Astrocyte of the cerebellum (primary cell): ENCODE data around the gene PRKCE.

Experiments used
- DNase-seq: peaks from one replicate; pipeline ENCODE4 v3.0.0-alpha.2; 2011; ENCODE audit warnings: low read depth
- H3K4me3 ChIP-seq: 2 replicates; pipeline ENCODE4 v1.5.1; 2011; ENCODE audit warnings: mild to moderate bottlenecking, low read depth, low read length, moderate library complexity
- CTCF ChIP-seq: IDR thresholded peaks from 2 replicates; pipeline ENCODE4 v1.5.1; 2012; ENCODE audit warnings: low read length, low read depth, moderate library complexity, mild to moderate bottlenecking; ENCODE audit errors: missing control alignments
- in situ Hi-C: cut with HindIII; loops from 2 replicates; pipeline ENCODE4 v1.10.0; 2017; ENCODE audit warnings: low sequenced_read_pairs

Gene PRKCE

GRCh38 chr2:45697190-45697589, 45.7 kb downstream of the PRKCE start:
- TF ChIP-seq CTCF = no peak
- in situ Hi-C loops = no loop called here
- no peak overlapping the region for H3K4me3 ChIP-seq

GRCh38 chr2:45698554-45698953, 47.1 kb downstream of the PRKCE start:
- TF ChIP-seq CTCF = no peak
- no peak for DNase-seq
- H3K4me3 ChIP-seq = no peak overlapping the region
- in situ Hi-C loops = no loop called here

More at GRCh38 chr2:45697190-45697589, 45.7 kb downstream of the PRKCE start:
- DNase-seq = no peak

DNA sequence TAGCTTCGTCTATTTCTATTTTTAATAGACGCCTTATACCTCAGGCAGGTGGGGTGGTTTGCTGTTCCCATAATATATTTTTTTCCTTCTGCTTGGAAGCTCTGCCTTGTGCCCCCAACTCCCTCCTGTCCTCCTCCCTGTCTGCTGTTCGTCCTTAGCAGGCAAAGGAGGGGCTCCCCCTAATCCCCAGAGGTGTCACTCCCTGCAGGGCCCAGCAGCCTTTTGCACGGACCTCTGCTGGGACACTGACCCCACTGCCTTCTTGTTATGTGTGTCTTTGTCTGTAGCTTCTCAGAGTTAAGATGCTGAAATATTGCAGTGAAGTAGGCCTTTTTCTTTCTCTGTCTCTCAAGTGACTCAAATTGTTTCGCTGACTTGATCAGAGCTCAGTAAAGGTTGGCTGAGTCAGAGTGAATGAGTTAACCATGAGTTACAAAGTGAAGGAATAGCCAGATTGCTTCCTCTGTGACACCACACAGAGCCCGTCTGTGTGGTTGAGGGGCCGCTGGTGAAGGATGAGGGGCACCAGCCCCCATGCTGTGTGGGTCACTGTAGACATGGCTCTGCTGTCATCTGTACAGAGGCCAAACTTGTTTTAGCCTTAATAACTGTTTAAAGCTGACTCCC, 47.7 kb downstream of the PRKCE start:
- DNase-seq = no peak
- in situ Hi-C loops = no loop called here
- no peak overlapping the region for H3K4me3 ChIP-seq
- TF ChIP-seq CTCF = no peak

DNA sequence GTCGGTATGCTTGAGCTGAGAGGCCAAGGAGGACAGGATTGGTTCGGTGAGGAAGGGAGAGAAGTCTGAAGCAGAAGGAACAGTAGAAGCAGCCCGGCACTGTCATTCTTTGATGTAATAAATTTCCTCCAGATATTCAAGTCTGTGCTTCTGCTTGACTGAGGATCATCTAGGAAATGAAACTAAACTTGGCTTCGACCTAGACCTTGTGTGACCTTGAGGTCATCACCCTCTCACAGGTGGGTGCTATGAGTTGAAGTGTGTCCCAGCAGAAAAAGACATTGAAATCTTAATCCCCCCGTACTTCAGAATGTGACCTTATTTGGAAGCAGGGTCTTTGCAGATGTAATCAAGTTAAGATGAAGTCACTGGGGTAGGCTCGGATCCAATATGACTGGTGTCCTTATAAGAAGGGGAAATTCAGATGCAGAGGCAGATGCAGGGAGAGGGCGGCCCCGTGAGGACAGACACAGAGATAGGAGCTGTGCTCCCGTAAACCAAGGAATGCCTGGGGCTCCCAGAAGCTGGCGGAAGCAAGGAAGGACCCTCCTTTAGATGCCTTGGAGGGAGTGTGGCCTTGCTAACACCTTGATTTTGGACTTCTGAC, 49.0 kb downstream of the PRKCE start:
- TF ChIP-seq CTCF = no peak
- H3K4me3 ChIP-seq = no peak overlapping the region
- in situ Hi-C loops = no loop called here
- no peak for DNase-seq

DNA sequence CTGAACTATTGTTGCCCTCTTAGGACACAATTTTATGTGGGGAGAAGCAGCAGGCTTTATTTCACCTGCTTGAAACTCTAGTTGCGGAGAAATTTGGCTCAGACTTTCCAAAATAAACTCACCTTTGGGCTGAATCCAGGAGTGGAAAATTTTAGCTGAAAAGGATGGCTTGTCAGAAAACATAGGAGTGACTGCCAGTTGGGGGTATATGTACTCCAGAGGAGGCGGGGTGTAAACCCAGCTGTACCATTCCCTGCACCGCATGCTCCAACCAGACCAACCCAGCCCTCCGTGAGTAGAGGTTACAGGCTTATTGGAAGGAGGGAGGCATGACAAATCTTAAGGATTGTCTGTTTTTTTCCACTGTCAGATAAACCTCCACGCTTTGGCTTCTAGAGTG, 53.8 kb downstream of the PRKCE start:
- in situ Hi-C loops = no loop called here
- TF ChIP-seq CTCF = no peak
- no peak overlapping the region for H3K4me3 ChIP-seq
- no peak for DNase-seq

DNA sequence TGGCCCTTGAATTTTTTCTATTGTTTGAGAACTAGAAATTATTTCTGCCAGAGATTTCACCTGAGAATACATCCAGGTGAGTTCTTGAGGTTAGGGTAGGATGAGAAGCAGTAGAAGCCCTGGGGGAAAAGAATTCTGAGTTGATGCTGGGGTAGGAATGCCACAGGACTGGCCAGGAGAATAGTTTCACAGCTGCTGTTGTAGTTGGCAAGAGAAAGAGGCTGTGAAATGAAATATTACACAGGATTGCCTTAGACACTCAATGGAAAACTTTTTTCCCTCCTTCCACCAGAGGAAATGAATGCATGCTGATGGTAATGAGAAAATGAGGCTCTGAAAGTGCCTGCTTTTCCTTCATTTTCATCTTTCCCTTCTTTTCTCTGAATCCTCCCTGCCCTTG, 54.6 kb downstream of the PRKCE start:
- no peak for DNase-seq
- in situ Hi-C loops = no loop called here
- no peak overlapping the region for H3K4me3 ChIP-seq
- no peak for TF ChIP-seq CTCF
